Body of pancreas (tissue), 4 donors: ENCODE results near the gene ACVR1B.

Experiments used
- POLR2A ChIP-seq, 3 donors: fragments of 450-650 bp; IDR thresholded peaks; one replicate each; pipeline ENCODE4 v1.6.1; 2016; ENCODE audit warnings: antibody characterized with exemption in 3 of 3, mild to moderate bottlenecking in 2 of 3
- TF ChIP-seq, protein P1 (sequence below), 7 experiments: fragments of 450-650 bp in 4 of 7; fragments of 200-600 bp in 3 of 7; sonication (generic) in 3 of 7; IDR thresholded peaks; one replicate each; pipeline ENCODE4 v1.5.1; 2016 to 2019; ENCODE audit warnings: antibody characterized with exemption in 7 of 7

DNA sequence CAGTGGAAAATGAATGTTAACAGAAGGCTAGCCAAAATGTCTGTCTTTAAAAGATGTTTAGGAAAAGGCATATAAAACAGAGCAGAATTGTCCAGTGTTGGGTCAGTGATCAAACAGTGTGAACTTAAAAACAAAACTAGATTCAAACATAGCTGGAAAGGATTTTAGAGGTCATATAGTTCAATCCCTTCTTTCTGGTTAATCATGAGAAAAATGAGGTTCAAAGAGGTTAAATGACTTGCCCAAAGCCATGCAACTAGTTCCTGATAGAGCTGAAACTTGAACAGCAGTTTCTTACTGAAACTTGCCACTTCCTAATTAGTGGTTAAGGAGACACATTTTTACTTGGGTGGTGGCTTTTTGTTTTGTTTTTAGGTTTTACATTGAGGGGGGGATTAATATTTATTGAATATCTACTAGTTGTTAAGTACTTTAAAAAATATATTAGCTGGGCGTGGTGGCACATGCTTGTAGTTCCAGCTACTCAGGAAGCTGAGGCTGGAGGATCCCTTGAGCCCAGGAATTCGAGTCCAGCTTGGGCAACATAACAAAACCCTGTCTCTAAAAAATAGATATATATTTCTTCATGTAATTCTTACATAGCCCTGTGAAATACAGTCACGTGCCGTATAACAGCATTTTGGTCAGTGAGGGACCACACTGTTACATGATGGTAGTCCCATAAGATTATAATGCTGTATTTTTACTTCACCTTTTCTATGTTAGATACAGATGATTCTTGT lies 20.4 kb downstream of the ACVR1B start:
- TF ChIP-seq, protein P1, sequence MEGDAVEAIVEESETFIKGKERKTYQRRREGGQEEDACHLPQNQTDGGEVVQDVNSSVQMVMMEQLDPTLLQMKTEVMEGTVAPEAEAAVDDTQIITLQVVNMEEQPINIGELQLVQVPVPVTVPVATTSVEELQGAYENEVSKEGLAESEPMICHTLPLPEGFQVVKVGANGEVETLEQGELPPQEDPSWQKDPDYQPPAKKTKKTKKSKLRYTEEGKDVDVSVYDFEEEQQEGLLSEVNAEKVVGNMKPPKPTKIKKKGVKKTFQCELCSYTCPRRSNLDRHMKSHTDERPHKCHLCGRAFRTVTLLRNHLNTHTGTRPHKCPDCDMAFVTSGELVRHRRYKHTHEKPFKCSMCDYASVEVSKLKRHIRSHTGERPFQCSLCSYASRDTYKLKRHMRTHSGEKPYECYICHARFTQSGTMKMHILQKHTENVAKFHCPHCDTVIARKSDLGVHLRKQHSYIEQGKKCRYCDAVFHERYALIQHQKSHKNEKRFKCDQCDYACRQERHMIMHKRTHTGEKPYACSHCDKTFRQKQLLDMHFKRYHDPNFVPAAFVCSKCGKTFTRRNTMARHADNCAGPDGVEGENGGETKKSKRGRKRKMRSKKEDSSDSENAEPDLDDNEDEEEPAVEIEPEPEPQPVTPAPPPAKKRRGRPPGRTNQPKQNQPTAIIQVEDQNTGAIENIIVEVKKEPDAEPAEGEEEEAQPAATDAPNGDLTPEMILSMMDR (IDR thresholded peaks at IDR 0.05) = no peak
- TF ChIP-seq POLR2A (IDR thresholded peaks at IDR 0.05) = no peak
